ENCODE measurements around the gene CCR2.
"Not testable (repeated sequence)": the region's sequence is repeated elsewhere in the genome, so short reads cannot be mapped to it uniquely, and the experiment has no call there.

CCR2 gene

DNA sequence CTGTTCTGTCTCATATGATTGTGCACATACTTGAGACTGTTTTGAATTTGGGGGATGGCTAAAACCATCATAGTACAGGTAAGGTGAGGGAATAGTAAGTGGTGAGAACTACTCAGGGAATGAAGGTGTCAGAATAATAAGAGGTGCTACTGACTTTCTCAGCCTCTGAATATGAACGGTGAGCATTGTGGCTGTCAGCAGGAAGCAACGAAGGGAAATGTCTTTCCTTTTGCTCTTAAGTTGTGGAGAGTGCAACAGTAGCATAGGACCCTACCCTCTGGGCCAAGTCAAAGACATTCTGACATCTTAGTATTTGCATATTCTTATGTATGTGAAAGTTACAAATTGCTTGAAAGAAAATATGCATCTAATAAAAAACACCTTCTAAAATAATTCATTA is 21.9 kb downstream of the CCR2 start:
- TF ChIP-seq GATA1 (IDR thresholded peaks at IDR 0.05; ENCODE audit: low read depth, low read length) (no peak), POLR2A (IDR thresholded peaks at IDR 0.05; ENCODE audit: low read length) (no peak)
- no peak for DNase-seq

GRCh38 chr3:46378426-46378942 is 24.6 kb downstream of the CCR2 start:
- TF ChIP-seq GATA1 (IDR thresholded peaks at IDR 0.05; ENCODE audit: low read depth, low read length) (no peak), POLR2A (IDR thresholded peaks at IDR 0.05; ENCODE audit: low read length) (no peak)
- peak; percentile 61 to 76 for DNase-seq

DNA sequence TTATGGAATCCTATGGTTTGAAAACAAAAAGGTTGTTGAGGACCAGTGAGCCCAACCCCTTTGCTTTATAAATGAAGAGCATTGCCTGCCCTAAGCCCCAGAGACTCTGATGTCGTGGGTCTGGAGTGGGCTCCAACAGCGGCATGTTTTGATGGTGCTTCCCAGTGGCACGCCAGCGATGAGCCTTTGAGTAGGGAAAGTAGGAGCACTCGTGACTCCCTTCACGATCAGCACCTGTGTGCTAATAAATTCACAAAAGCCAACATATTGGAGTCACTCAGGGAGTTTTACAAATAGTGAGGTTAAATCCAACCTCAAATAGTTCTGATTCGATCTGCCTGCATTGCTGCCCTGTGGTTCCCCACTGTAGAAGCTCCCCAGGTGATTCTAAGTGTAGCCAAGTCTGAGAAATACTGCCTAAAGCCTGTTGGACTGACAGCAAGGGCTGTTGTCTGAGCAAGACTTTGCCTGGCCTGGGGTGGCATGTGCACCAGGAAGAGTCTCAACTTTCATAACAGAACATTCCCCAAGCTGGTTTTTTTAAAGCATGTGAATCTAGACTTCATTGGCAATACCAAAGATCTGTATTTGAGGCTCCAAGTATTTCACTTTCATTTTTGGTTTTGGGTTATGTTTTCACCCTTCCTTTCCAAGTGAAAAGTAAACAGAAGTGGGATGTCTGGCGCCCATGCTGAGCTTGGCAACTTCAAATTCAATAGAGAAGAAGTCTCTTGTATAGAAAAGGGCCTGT is 26.7 kb downstream of the CCR2 start:
- DNase-seq: no peak
- TF ChIP-seq GATA1 (IDR thresholded peaks at IDR 0.05; ENCODE audit: low read depth, low read length): no peak
- TF ChIP-seq POLR2A (IDR thresholded peaks at IDR 0.05; ENCODE audit: low read length): no peak

GRCh38 chr3:46381625-46382024 is 27.7 kb downstream of the CCR2 start:
- no peak for DNase-seq
- no peak for TF ChIP-seq GATA1 (IDR thresholded peaks at IDR 0.05; ENCODE audit: low read depth, low read length)
- TF ChIP-seq POLR2A (IDR thresholded peaks at IDR 0.05; ENCODE audit: low read length): no peak

DNA sequence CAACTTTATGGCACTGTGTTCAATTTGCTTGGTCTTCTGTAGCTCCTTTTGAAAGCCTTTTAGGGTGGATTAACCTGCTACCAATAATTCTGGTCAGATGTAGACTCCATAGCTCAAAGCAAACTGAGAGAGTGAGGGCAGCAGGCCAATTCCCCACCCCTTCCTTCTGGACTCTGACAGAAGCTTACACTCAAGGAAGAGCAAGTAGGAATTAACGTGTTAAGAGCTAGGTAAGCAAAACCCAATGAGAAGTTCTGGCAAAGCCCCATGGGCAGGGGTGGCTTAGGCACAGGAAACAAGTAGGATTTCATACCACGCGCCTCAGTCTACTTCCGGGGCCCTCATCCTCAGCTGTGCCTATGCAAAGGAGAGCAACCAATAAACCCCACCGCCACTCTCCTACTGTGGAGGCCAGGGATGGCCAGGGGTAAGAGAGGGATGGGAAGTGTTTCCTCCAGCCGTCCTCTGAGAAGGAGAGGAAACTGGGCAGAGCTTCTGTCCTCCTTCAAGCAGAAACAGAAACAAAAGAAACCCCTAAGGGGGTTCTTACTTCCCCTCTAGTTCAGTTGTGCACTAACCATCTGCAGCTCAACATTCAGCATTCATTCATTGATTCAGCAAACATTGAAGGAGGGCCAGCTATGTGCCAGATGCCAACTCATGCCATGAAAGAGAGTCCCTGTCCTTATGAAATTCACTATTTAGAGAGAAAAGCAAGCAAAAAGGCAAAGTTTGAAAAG is 29.5 kb downstream of the CCR2 start:
- DNase-seq: no peak
- TF ChIP-seq POLR2A (IDR thresholded peaks at IDR 0.05; ENCODE audit: low read length) (no peak), GATA1 (IDR thresholded peaks at IDR 0.05; ENCODE audit: low read depth, low read length) (no peak)

DNA sequence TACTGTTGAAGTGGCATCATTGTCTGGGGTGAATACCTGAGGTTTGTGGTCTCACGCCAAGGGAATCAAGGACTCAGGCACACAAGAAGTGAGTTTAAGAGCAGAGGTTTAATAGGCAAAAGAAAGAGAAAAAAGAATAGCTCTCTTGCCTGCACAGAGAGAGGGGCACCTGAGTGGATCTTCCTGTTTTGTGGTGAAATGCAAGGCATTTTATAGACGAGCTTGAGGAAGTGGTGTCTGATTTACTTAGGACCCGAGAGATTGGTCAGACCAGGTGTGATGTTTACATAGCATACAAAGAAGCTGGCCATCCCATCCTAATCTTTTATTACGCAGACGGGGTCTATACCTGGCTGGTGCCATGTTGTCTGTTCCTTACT is 30.0 kb downstream of the CCR2 start:
- no peak for DNase-seq
- TF ChIP-seq GATA1 (IDR thresholded peaks at IDR 0.05; ENCODE audit: low read depth, low read length): no peak
- no peak for TF ChIP-seq POLR2A (IDR thresholded peaks at IDR 0.05; ENCODE audit: low read length)

- DNase-seq: no peak
- TF ChIP-seq GATA1 (IDR thresholded peaks at IDR 0.05; ENCODE audit: low read depth, low read length) (no peak), POLR2A (IDR thresholded peaks at IDR 0.05; ENCODE audit: low read length) (no peak)
These were observed 32.3 kb downstream of the CCR2 start for GRCh38 chr3:46386205-46386604.

GRCh38 chr3:46388847-46389246 is 34.9 kb downstream of the CCR2 start:
- DNase-seq: peak in 1 of 2 experiments; percentile 37

GRCh38 chr3:46389306-46389705 is 35.4 kb downstream of the CCR2 start:
- TF ChIP-seq GATA1 (IDR thresholded peaks at IDR 0.05; ENCODE audit: low read depth, low read length) (no peak), POLR2A (IDR thresholded peaks at IDR 0.05; ENCODE audit: low read length) (no peak)
- no peak for DNase-seq

GRCh38 chr3:46391526-46391925 is 37.6 kb downstream of the CCR2 start:
- not testable (repeated sequence) for DNase-seq

- TF ChIP-seq POLR2A (IDR thresholded peaks at IDR 0.05; ENCODE audit: low read length) (no peak), GATA1 (IDR thresholded peaks at IDR 0.05; ENCODE audit: low read depth, low read length) (no peak)
- DNase-seq: no peak
These were observed 39.1 kb downstream of the CCR2 start for GRCh38 chr3:46393011-46393410.

- DNase-seq: peak in 1 of 2 experiments; percentile 28
- TF ChIP-seq POLR2A (IDR thresholded peaks at IDR 0.05; ENCODE audit: low read length): no peak
- TF ChIP-seq GATA1 (IDR thresholded peaks at IDR 0.05; ENCODE audit: low read depth, low read length): no peak
These were observed 39.9 kb downstream of the CCR2 start for GRCh38 chr3:46393554-46394434.

DNA sequence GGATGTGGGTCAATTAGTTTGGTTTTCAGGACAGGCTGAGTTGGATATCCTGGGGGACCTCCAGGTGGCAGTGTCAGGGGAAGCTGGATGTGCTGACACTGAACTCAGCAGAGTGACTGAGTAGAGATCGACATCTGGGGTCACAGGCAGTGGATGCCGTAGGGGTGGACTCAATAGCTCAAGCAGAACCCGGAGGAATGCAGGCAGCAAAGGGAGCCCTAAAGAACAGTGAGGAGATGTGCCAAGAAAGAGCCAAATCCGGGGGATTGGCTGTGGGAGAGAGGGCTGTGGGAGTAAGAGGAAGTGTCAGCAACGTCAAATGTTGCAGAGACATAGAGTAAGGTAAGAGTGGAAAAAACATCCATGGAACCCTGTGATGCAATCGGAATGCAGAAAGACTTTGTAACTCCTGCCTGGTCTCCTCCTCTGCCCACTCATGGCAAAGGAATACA is 41.3 kb downstream of the CCR2 start:
- TF ChIP-seq GATA1 (IDR thresholded peaks at IDR 0.05; ENCODE audit: low read depth, low read length) (no peak), POLR2A (IDR thresholded peaks at IDR 0.05; ENCODE audit: low read length) (no peak)
- peak; percentile 46 to 61 for DNase-seq
